ENCODE results near the gene MRPS27.
"Not testable (repeated sequence)": the region's sequence is repeated elsewhere in the genome, so short reads cannot be mapped to it uniquely, and the experiment has no call there.

Gene MRPS27

GRCh38 chr5:72328172-72328571 lies 8.1 kb upstream of the MRPS27 start:
- FAIRE-seq (peak; percentile 61), DNase-seq (ENCODE audit: insufficient read length, low spot score) (no peak)
- TF ChIP-seq PAX5 (IDR thresholded peaks at IDR 0.05; ENCODE audit: insufficient read depth, low read length, severe bottlenecking) (no peak), SPI1 (IDR thresholded peaks at IDR 0.05; ENCODE audit: low read depth, low read length) (no peak), POU2F2 (IDR thresholded peaks at IDR 0.05; ENCODE audit: low read depth, low read length) (no peak), POLR2A (IDR thresholded peaks at IDR 0.05; ENCODE audit: low read depth, low read length) (no peak), TAF1 (IDR thresholded peaks at IDR 0.05; ENCODE audit: low read depth, low read length) (no peak), POLR2AphosphoS5 (IDR thresholded peaks at IDR 0.05; ENCODE audit: low read depth, low read length) (no peak)

GRCh38 chr5:72326306-72326649 lies 6.2 kb upstream of the MRPS27 start:
- FAIRE-seq (no peak), DNase-seq (ENCODE audit: insufficient read length, low spot score) (no peak)
- TF ChIP-seq PAX5 (IDR thresholded peaks at IDR 0.05; ENCODE audit: insufficient read depth, low read length, severe bottlenecking) (no peak), TAF1 (IDR thresholded peaks at IDR 0.05; ENCODE audit: low read depth, low read length) (no peak), POLR2A (IDR thresholded peaks at IDR 0.05; ENCODE audit: low read depth, low read length) (no peak), SPI1 (IDR thresholded peaks at IDR 0.05; ENCODE audit: low read depth, low read length) (no peak), POLR2AphosphoS5 (IDR thresholded peaks at IDR 0.05; ENCODE audit: low read depth, low read length) (no peak), POU2F2 (IDR thresholded peaks at IDR 0.05; ENCODE audit: low read depth, low read length) (no peak)

- DNase-seq (ENCODE audit: insufficient read length, low spot score): no peak
- TF ChIP-seq PAX5 (IDR thresholded peaks at IDR 0.05; ENCODE audit: insufficient read depth, low read length, severe bottlenecking) (no peak), POLR2AphosphoS5 (IDR thresholded peaks at IDR 0.05; ENCODE audit: low read depth, low read length) (no peak), POU2F2 (IDR thresholded peaks at IDR 0.05; ENCODE audit: low read depth, low read length) (no peak), TAF1 (IDR thresholded peaks at IDR 0.05; ENCODE audit: low read depth, low read length) (no peak), POLR2A (IDR thresholded peaks at IDR 0.05; ENCODE audit: low read depth, low read length) (no peak), SPI1 (IDR thresholded peaks at IDR 0.05; ENCODE audit: low read depth, low read length) (no peak)
- FAIRE-seq: no peak
Measured at GRCh38 chr5:72325566-72326305, 5.7 kb upstream of the MRPS27 start.

- DNase-seq (ENCODE audit: insufficient read length, low spot score) (no peak), FAIRE-seq (no peak)
- TF ChIP-seq SPI1 (IDR thresholded peaks at IDR 0.05; ENCODE audit: low read depth, low read length) (no peak), PAX5 (IDR thresholded peaks at IDR 0.05; ENCODE audit: insufficient read depth, low read length, severe bottlenecking) (no peak), POU2F2 (IDR thresholded peaks at IDR 0.05; ENCODE audit: low read depth, low read length) (no peak), POLR2AphosphoS5 (IDR thresholded peaks at IDR 0.05; ENCODE audit: low read depth, low read length) (no peak), POLR2A (IDR thresholded peaks at IDR 0.05; ENCODE audit: low read depth, low read length) (no peak), TAF1 (IDR thresholded peaks at IDR 0.05; ENCODE audit: low read depth, low read length) (no peak)
Measured at GRCh38 chr5:72324189-72324825, 4.3 kb upstream of the MRPS27 start.

- FAIRE-seq; DNase-seq (ENCODE audit: insufficient read length, low spot score): not testable (repeated sequence)
Measured at GRCh38 chr5:72319435-72319975, 535 bp downstream of the MRPS27 start.

- no peak for TF ChIP-seq TAF1 (IDR thresholded peaks at IDR 0.05; ENCODE audit: low read depth, low read length)
- TF ChIP-seq POLR2AphosphoS5 (IDR thresholded peaks at IDR 0.05; ENCODE audit: low read depth, low read length): no peak
- no peak for TF ChIP-seq SPI1 (IDR thresholded peaks at IDR 0.05; ENCODE audit: low read depth, low read length)
- TF ChIP-seq POU2F2 (IDR thresholded peaks at IDR 0.05; ENCODE audit: low read depth, low read length): no peak
- no peak for TF ChIP-seq PAX5 (IDR thresholded peaks at IDR 0.05; ENCODE audit: insufficient read depth, low read length, severe bottlenecking)
- no peak for TF ChIP-seq POLR2A (IDR thresholded peaks at IDR 0.05; ENCODE audit: low read depth, low read length)
- no peak for DNase-seq (ENCODE audit: insufficient read length, low spot score)
- FAIRE-seq: no peak
Measured at GRCh38 chr5:72314571-72315172, 5.4 kb downstream of the MRPS27 start.

GRCh38 chr5:72313141-72313540 lies 6.9 kb downstream of the MRPS27 start:
- TF ChIP-seq POLR2A (IDR thresholded peaks at IDR 0.05; ENCODE audit: low read depth, low read length) (no peak), PAX5 (IDR thresholded peaks at IDR 0.05; ENCODE audit: insufficient read depth, low read length, severe bottlenecking) (no peak), POU2F2 (IDR thresholded peaks at IDR 0.05; ENCODE audit: low read depth, low read length) (no peak), POLR2AphosphoS5 (IDR thresholded peaks at IDR 0.05; ENCODE audit: low read depth, low read length) (no peak), TAF1 (IDR thresholded peaks at IDR 0.05; ENCODE audit: low read depth, low read length) (no peak), SPI1 (IDR thresholded peaks at IDR 0.05; ENCODE audit: low read depth, low read length) (no peak)
- FAIRE-seq (no peak), DNase-seq (ENCODE audit: insufficient read length, low spot score) (no peak)

- FAIRE-seq (no peak), DNase-seq (ENCODE audit: insufficient read length, low spot score) (no peak)
- no peak for TF ChIP-seq SPI1 (IDR thresholded peaks at IDR 0.05; ENCODE audit: low read depth, low read length)
- TF ChIP-seq POLR2AphosphoS5 (IDR thresholded peaks at IDR 0.05; ENCODE audit: low read depth, low read length): no peak
Measured at GRCh38 chr5:72308853-72309191, 11.2 kb downstream of the MRPS27 start.

GRCh38 chr5:72307968-72308852 lies 11.8 kb downstream of the MRPS27 start:
- peak; percentile 99 for TF ChIP-seq POLR2A (IDR thresholded peaks at IDR 0.05; ENCODE audit: low read depth, low read length)
- TF ChIP-seq POLR2AphosphoS5 (IDR thresholded peaks at IDR 0.05; ENCODE audit: low read depth, low read length): peak; percentile 99
- TF ChIP-seq SPI1 (IDR thresholded peaks at IDR 0.05; ENCODE audit: low read depth, low read length): no peak
- TF ChIP-seq TAF1 (IDR thresholded peaks at IDR 0.05; ENCODE audit: low read depth, low read length): peak; percentile 87
- TF ChIP-seq POU2F2 (IDR thresholded peaks at IDR 0.05; ENCODE audit: low read depth, low read length): peak; percentile 82
- TF ChIP-seq PAX5 (IDR thresholded peaks at IDR 0.05; ENCODE audit: insufficient read depth, low read length, severe bottlenecking): no peak
- DNase-seq (ENCODE audit: insufficient read length, low spot score): peak; percentile 90
- peak; percentile 99 for FAIRE-seq

Measured in GM12891 (cell line).